Epidermal melanocyte (primary cell): Measurements from ENCODE around the gene HSPA12A.

Experiments used
- DNase-seq: peaks from one replicate; pipeline ENCODE4 v3.0.0; 2011; ENCODE audit warnings: low spot score; ENCODE audit not compliant: insufficient read length

Gene HSPA12A

GRCh38 chr10:116742367-116743265 lies at the start of gene HSPA12A:
Gene HSPA12A, minus strand, starts transcription at chr10:116742566. Its CDS starts 97 bp downstream, at chr10:116742469.
- DNase-seq: peak; percentile 76

- no peak for DNase-seq
These were observed 48.9 kb upstream of the HSPA12A start for GRCh38 chr10:116791241-116791640.

DNA sequence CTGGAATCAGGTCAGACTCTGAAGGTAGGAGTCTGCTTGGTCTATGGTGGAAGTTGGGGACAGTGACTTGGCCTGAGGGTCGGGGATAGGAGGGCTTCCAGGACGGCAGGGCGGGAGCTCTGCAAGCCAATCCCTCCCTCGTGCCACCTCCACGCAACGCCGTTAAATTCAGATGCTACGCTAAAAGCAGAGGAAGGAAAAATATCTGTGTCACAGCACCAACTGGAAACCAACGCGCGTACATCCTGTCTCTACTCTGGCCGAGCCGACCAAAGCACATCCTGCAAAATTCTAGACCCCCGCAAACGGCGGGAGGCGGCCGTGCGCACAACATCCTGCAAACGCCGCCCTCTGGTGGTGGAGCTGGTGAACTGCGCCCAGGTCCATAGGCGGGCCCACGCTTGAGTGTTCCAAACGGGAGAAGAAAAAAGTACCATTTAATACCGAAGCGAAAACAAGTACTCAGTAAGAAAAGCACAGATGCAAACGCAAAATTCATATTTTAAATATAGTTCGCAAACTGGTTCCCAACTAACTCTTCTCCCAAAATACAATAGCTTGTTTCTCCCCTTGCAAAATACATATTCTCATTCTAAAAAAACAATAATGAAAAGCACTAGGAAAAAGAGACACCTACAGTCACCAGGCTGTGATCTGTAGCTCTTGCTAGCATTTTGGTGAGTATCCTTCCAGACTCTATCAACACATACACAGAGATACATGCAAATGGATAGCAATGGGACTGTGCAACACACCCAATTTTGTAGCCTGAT lies 45.7 kb upstream of the HSPA12A start:
- DNase-seq: peak; percentile 50

- no peak for DNase-seq
These were observed 44.8 kb upstream of the HSPA12A start for GRCh38 chr10:116787053-116787659.

GRCh38 chr10:116785867-116786266 lies 43.5 kb upstream of the HSPA12A start:
- DNase-seq: no peak

DNA sequence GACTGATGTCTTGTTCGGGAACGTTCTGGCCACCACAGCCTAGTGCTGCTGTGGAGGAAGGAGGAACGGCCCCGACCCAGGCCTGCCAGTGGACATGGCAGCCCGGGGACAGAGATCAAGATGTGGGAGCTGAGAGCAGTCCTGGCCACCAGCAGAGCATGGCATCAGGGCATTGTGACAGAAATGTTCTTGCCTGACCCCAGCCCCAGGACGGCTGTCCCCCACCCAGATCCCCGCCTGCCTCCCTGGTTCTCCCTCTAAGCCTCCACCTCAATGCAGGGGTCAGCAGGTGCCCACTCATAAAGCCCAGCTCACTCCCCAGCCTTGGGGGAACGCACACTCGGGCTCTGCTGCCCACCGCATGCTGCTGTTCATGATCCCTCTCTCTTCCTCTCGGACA lies 42.9 kb upstream of the HSPA12A start:
- DNase-seq: no peak

DNA sequence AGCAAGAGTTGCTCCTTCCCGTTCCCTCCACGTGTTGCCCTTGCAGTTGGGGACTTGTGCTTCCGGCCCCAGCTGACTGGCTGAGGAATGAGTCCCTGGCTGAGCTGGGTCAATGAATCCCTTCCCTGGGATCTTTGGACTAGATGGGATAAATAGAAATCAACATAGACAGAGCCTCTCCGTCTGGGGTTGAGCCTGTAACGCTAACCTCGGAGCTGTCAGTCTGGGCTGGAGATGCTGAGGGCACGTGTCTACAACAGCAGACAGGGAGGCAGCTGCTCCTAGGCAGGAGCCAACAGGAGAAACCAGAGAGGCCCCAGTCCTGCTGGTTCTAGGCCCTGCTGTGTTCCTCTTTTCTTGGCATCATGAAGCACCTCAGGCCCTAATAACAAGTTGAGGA lies 42.3 kb upstream of the HSPA12A start:
- no peak for DNase-seq

DNA sequence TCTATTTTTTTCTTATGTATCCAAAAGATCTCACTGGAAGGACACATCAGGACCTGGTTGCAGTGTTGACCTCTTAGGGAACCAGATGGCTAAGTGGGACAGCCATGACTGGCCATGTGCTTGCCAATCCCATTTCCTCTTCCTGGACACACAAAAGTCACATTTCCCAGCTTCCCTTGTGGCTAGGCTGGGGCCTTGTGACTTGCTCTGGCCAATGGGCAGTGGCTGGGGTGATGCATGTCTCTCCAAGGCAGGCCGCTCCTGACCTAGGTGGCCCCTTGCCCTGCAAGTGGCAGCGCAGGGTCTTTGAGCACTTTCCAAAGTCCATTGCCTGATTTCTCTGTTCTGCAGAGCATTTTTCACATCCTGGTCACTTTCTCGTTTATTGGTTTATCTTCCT lies 41.7 kb upstream of the HSPA12A start:
- no peak for DNase-seq

DNA sequence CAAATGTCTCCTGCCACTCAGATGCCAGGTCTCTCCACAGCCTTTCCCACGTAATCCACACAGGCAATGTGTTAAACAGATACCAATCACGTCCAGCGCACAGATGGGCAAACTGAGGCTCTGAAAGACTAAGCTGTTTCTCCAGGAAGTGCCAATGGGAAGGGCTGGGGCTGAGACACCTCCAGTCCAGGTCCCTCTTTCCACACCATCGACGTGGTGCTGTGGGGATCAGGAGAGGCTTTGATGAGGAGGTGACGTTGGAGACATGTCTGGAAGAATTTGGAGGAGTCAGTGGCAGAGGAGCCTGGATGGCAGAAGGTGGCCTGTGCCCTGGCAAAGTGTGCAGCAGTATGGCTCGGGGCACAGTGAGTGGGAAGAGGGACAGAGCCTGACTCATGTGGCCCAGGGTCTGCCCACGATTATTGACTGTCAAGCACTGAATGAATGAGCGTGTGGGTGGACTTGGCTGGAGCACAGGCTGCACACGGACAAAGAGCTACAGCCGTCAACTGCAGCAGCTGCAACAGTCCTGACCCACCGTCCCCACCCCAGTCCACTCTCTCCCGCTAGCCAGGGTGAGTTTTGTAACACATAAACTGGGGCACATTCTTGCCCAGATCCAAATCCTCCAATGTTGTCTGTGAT lies 40.8 kb upstream of the HSPA12A start:
- no peak for DNase-seq

- DNase-seq: no peak
These were observed 39.1 kb upstream of the HSPA12A start for GRCh38 chr10:116781370-116781884.

DNA sequence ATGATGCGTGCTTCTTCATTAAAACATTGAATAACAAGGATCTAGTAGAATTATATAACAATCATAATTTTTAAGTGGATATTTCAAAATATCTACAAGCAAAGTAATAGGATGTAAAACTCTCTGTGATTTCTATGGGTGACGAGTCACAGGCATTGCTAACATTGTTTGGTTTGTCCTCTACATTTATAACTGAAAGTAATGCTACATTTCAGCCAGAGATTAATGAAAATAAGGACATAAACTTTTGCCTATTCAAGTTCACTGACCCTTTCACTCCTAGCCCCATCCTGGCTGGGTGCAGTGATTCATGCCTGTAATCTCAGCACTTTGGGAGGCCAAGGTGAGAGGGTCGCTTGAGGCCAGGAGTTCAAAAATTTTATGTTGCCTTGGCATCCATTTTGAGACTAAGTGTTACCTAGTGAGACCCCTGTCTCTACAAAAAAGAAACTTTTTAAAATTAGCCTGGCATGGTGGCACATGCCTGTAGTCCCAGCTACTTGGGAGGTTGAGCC lies 38.4 kb upstream of the HSPA12A start:
- DNase-seq: no peak

DNA sequence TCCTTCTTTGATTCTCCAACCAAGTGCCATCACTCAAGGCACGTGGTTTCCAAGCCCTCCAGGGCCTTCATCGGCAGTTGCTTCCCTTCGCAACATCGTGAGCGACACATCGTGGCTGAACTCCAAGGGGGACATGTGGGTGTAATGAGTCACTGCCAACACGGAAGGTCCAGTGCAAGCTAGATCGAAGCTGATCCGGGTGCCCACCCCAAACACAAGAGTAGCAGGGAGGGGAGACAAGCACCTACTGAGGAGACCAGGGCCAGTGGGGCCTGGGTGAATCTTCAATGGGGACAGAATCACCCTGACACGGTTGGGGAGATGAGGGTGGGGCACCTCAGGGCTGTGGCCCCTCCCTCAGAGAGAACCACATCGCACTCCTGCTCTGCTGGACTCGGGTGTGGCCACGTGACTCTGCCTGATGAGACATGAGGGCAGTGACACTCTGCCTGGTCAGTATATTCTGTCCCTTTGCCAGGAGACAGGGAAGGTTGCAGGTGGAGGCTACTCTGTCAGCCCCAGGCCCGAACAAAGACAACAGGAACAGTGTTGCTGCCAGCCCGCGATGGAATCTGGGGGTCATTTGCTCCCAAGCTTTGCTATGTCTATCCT lies 36.8 kb upstream of the HSPA12A start:
- no peak for DNase-seq

- no peak for DNase-seq
These were observed 34.6 kb upstream of the HSPA12A start for GRCh38 chr10:116777006-116777405.

- DNase-seq: no peak
These were observed 33.4 kb upstream of the HSPA12A start for GRCh38 chr10:116775488-116776400.

DNA sequence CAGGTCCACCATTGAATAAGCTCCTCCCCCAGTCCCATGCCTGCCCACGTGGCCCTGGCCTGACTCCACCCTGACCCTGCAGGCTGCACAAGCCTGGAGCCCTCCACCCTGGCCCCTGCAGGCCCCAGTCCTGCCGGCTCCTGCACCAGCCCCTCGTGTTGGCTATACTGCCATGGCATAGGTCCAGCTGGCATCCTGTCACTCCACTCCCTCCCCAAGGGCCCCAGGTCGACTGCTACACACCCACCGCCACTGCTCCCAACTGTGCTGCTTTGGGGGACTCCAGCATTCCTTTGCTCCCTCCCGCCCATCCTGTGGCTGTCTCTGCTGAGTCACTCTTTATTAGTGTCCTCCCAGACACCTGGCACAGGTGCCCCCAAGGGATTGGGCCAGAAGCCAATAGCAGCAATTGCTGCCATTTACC lies 32.4 kb upstream of the HSPA12A start:
- DNase-seq: no peak

DNA sequence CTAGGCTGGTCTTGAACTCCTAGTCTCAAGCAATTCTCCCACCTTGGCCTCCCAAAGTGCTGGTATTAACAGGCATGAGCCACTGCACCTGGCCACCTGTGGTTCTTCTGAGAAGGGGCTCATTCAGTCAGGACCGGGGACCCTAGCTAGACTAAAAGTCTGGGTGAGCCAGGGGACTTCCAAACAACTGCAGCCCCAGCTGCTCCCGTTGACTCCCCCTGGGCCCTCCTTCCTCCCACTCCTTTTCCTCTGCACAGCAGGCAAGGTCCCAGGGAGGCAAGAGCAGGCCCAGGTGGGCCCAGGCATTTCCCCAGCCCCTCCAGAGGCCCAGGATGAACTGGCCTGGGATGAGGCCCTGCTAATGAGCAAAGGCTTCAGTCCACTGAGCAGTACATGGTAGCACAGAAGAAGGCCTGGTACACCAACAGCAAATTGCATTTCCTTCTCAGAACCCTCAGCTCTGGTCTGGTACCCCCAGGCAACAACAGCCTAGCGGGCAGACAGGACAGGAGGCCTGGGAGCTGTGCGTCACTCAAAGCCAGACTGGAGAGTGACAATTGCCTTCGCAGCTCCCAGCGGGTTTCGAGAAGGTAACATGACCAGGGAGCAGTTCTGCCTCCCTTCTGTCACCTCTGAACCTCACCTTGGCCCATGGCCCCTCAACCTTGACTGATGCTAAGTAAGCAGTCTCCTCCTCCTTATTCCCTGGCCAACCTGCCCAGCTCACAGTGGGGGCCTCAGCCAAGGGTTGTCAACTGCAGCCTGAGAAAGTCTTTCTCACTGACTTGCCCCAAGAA lies 30.7 kb upstream of the HSPA12A start:
- no peak for DNase-seq

- no peak for DNase-seq
These were observed 29.7 kb upstream of the HSPA12A start for GRCh38 chr10:116771959-116772585.
